A549 treated with CpdA at 1 μM for 4 hours (cell line): Measurements from ENCODE around the gene VKORC1. TPM values are rescaled to one million over a fixed set of nuclear protein-coding genes. Genes with fewer than 3 reads are reported as not detected.

Experiments
- total RNA-seq: library from RNA; stranded (reverse); fragments of 200-300 nt; extraction: Qiagen RNA extraction; gene quantifications from 5 replicates; pipeline ENCODE4 v1.2.3, GENCODE V29; 2022; ENCODE audit warnings: low read depth

Gene VKORC1
- total RNA-seq: 93.5 to 141 TPM (median 138 TPM) in 5 replicates

DNA sequence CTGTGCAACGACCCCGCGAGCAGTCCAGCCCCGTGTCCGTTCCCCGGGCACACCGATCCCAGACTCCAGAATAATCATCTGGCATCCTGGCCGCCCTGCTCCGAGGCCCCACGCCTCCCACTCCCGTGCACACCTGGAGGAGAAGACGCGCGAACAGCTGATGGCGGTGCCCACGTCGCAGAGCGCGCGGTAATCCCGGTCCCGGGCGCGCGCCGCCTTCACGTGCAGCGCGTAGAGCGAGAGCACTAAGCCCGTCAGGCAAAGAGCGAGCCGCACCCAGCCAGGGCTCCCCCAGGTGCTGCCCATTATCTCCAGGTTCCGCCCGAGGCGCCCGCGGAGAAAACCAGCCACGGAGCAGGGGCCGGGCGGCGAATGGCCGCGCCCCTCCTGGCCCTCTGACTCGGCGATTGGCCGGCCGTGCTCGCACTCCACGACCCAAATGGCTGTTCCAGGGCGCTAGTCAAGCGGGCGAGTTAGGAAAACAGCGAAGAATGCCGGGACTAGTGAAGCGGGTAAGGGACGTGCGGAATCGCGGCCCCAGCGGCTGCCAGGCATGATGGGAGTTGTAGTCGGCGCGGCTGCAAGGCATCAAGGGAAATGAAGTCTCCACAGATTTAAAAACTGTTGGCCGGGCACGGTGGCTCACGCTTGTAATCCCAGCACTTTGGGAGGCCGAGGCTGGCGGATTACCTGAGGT, at the start of gene VKORC1:
Gene VKORC1, minus strand, starts transcription at position 374 of the 697 bp plus-strand sequence. Its CDS starts 68 bp downstream, at position 306.

DNA sequence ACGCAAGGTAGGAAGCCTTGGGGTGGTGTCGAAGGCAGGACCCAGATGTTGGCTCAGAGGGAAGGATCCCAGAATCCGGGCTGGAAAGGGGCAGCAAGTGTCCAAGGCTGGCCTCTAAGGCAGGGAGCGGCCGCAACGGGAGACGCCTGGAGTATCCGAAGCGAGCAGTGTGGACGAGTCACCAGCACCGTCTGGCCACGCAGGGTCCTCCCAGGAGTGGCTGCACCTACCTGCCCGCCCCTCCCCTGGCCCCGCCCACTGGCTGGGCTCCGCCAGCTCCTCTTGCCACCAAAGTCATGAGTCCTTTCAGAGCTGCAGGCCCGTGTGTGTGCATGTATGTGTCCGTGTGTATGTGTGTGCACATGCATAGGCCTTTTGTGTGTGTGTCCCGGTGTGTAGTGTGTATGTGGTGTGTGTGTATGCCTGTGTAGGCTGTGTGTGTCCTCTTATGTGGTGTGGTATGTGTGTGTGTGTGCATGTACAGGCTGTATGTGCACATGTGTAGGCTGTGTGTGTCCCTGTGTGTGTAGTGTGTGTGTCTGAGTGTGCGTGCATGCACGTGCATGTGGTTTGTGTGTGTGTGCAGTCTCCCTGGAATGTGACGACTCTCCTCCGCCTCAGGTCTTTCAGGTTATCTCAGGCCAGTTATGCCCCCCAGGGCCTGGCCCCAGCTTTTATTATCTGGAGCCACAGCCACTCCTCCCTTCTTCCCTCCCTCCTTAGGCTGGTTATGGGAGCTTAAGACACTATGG, 41.1 kb upstream of the VKORC1 start, which contains the start of gene PRSS8:
Gene PRSS8, minus strand, starts transcription at position 193 of the 752 bp plus-strand sequence. CDS start 229 bp downstream, outside the sequence.

DNA sequence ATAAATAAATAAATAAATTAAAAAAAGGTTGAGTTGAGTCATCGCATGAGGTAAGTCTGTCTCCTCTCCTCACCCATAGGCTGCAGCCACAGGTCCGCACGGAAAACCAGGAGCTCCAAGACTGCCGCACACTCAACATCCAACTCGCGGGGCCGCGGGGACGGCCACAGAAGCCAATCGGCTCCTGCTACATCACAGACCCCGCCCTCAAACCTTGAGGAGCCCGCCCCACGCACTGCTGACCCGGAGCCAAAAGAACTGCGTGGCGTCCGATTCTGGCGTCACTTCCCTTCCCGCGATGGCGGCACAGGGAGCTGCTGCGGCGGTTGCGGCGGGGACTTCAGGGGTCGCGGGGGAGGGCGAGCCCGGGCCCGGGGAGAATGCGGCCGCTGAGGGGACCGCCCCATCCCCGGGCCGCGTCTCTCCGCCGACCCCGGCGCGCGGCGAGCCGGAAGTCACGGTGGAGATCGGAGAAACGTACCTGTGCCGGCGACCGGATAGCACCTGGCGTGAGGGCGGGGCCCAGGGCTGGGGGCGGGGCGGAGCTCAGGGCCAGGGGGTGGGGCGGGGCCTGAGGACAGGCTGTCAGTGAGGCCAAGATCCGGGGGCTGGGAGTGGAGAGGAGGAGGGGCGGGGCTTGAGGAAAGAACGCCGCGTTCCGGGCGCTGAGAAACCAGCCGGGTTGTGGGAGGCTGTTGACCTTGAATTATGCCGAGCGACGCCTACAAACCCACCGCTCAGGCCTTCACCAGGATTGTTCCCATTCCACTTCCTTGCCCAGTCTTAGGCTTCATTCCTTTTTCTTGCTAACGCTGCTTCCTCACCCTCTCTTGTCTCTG, 23.0 kb upstream of the VKORC1 start, which contains the start of gene KAT8:
Gene KAT8, plus strand, starts transcription at position 281 of the 839 bp plus-strand sequence. Its CDS starts 18 bp downstream, at position 299.

DNA sequence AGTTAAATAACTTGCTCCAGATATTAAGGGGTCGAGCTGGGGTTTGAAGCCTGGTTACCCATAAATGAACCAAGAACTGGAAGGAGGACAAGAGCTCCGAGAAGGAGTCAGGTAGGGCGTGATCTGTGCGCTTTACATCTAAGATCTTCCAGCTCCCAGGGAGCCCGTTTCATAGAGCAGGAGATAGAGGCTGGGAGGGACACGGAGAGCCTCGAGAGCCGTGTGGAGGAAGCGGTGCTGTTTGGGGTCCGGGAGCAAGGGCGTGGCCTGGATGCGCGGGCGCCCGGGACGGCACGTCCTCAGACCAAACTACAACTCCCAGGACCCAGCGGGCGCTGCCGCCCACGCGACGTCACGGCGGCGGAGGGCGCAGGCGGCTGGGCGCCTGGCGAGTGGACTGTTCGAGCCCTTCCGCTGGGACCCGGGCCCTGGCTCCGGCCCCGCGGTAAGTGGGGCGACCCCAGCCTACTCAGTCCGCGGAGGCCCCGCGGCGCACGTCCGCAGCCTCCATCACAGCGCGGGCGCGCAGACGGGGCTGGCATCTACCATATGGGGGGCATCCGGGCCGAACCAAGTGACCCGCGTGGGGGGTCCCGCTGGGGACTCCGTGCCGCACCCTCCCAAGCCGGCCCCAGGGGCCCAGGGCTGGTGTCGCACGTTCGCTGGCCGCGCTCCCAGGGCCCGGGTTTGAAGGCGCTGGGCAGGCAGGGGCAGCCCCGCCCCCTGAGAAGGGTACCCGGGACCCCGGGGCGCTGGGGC, 13.6 kb upstream of the VKORC1 start, which contains the start of gene BCKDK:
Gene BCKDK, plus strand, starts transcription at position 352 of the 759 bp plus-strand sequence. CDS start 838 bp downstream, outside the sequence.

DNA sequence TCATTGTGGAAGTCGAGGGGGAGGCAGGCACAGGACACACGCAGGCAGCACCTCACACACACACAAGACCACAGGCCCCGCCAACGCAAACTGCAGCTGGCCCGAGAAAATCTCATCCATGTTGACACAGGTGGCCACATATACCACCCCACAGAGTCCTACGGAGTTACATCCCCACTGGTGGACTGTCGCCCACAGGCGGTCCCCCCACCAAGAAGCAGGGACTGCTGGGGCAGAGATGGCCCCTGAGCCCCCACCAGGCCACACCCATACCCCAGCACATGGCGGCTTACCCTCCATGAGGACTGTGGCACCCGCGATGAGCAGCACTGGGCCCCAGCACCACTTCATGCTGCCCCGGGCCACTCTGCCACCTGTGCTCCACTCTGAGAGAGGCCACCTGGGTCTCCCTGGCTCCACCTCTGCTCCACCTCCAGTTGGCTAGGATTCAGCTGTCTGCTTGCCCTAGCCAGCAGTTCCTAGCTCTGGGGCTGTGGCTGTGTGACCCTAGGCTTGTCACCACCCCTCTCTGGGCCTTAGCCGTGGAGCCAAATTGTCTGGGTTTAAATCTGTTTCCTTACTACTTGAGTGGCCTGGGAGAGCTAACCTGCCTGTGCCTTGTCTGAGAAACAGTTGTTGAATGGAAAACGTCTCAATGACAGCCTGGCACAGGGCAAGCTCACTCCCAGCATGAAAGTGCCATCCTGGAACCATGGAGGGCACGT, 6.0 kb downstream of the VKORC1 start, which contains the start of gene PRSS53:
Gene PRSS53, minus strand, starts transcription at position 485 of the 725 bp plus-strand sequence. Its CDS starts 134 bp downstream, at position 351.

GRCh38 chr16:31073970-31074813, 20.4 kb downstream of the VKORC1 start, which contains the start of the genes ZNF646 and ZNF668:
ZNF646 (plus strand) TSS chr16:31074422; CDS start chr16:31076325, 1,903 bp downstream.
ZNF668 (minus strand) TSS chr16:31074240; CDS start chr16:31064459, 9,781 bp downstream.

Other genes starting within 250 kb of the VKORC1 start
- gene BCL7C, start 200.7 kb downstream of the VKORC1 start, total RNA-seq: 24.3 to 38.7 TPM (median 36.4 TPM) in 5 replicates
- gene CTF1, start 198.2 kb downstream of the VKORC1 start, total RNA-seq: 0.09 to 0.23 TPM (median 0.16 TPM) in 4 of 5 replicates, not detected in the other
- gene FBXL19, start 171.2 kb downstream of the VKORC1 start, total RNA-seq: 16.3 to 25.2 TPM (median 21.8 TPM) in 5 replicates
- gene ORAI3, start 145.7 kb downstream of the VKORC1 start, total RNA-seq: 12.1 to 15.0 TPM (median 13.6 TPM) in 5 replicates
- gene SETD1A, start 137.0 kb downstream of the VKORC1 start, total RNA-seq: 17.6 to 24.3 TPM (median 21.8 TPM) in 5 replicates
- 12.5 to 17.3 TPM (median 14.7 TPM) in 5 replicates for gene HSD3B7, start 109.6 kb downstream of the VKORC1 start, total RNA-seq
- gene STX1B, start 84.2 kb downstream of the VKORC1 start, total RNA-seq: 1.4 to 2.2 TPM (median 1.7 TPM) in 5 replicates
- gene STX4, start 61.2 kb downstream of the VKORC1 start, total RNA-seq: 62.0 to 77.3 TPM (median 76.2 TPM) in 5 replicates
- gene ZNF668, start 20.6 kb downstream of the VKORC1 start, total RNA-seq: 15.6 to 22.1 TPM (median 16.6 TPM) in 5 replicates
- gene ZNF646, start 20.4 kb downstream of the VKORC1 start, total RNA-seq: 9.3 to 11.3 TPM (median 9.8 TPM) in 5 replicates
- 0.78 to 2.7 TPM (median 1.4 TPM) in 5 replicates for gene PRSS53, start 5.9 kb downstream of the VKORC1 start, total RNA-seq
- gene BCKDK, start 13.6 kb upstream of the VKORC1 start, total RNA-seq: 35.8 to 51.3 TPM (median 41.7 TPM) in 5 replicates
- gene KAT8, start 22.9 kb upstream of the VKORC1 start, total RNA-seq: 34.5 to 39.9 TPM (median 37.7 TPM) in 5 replicates
- 0.21 to 0.33 TPM (median 0.24 TPM) in 5 replicates for gene PRSS8, start 40.9 kb upstream of the VKORC1 start, total RNA-seq
- gene PRSS36, start 55.3 kb upstream of the VKORC1 start, total RNA-seq: 0.35 to 1.1 TPM (median 0.70 TPM) in 5 replicates
- gene FUS, start 85.3 kb upstream of the VKORC1 start, total RNA-seq: 510 to 596 TPM (median 534 TPM) in 5 replicates
- gene PYCARD, start 108.0 kb upstream of the VKORC1 start, total RNA-seq: 24.0 to 44.0 TPM (median 40.3 TPM) in 5 replicates
- gene TRIM72, start 119.3 kb upstream of the VKORC1 start, total RNA-seq: 0.01 to 0.16 TPM (median 0.03 TPM) in 4 of 5 replicates, not detected in the other
- gene PYDC1, start 122.3 kb upstream of the VKORC1 start, total RNA-seq: not detected in 5 replicates
- 2.2 to 3.4 TPM (median 2.8 TPM) in 5 replicates for gene ITGAM, start 165.2 kb upstream of the VKORC1 start, total RNA-seq